NOMO-1 treated with DMSO at 0.1 percent for 48 hours (cell line): ENCODE measurements around the gene PUS3.
"Not testable (repeated sequence)": the region's sequence is repeated elsewhere in the genome, so short reads cannot be mapped to it uniquely, and the experiment has no call there.

ENCODE experiments used
- DNase-seq: peaks from one replicate; lab custom pipeline; 2025; ENCODE audit not compliant: unreplicated experiment; lab: John Stamatoyannopoulos, UW

The PUS3 gene

GRCh38 chr11:125922156-125922555 lies 19.1 kb upstream of the PUS3 start:
- no peak for DNase-seq

GRCh38 chr11:125921042-125921441 lies 18.0 kb upstream of the PUS3 start:
- DNase-seq: no peak

- DNase-seq: no peak
Observed at GRCh38 chr11:125918140-125918840, 15.3 kb upstream of the PUS3 start.

- no peak for DNase-seq
Observed at GRCh38 chr11:125916683-125917347, 13.8 kb upstream of the PUS3 start.

- DNase-seq: not testable (repeated sequence)
Observed at GRCh38 chr11:125914601-125915000, 11.6 kb upstream of the PUS3 start.

GRCh38 chr11:125910226-125910849 lies 7.3 kb upstream of the PUS3 start:
- no peak for DNase-seq

- no peak for DNase-seq
Observed at GRCh38 chr11:125904678-125905077, 1.7 kb upstream of the PUS3 start.

GRCh38 chr11:125903711-125904659 lies 979 bp upstream of the PUS3 start, which contains the start of gene DDX25:
TSS of gene DDX25 (plus strand) at chr11:125904508. CDS start at chr11:125904518, 10 bp downstream.
- no peak for DNase-seq

- no peak for DNase-seq
Observed at GRCh38 chr11:125902277-125902926, 604 bp downstream of the PUS3 start.

- no peak for DNase-seq
Observed at GRCh38 chr11:125901872-125902271, 1.1 kb downstream of the PUS3 start.

- DNase-seq: no peak
Observed at GRCh38 chr11:125892994-125893393, 10.0 kb downstream of the PUS3 start.

GRCh38 chr11:125892071-125892470 lies 10.9 kb downstream of the PUS3 start:
- DNase-seq: no peak

- no peak for DNase-seq
Observed at GRCh38 chr11:125890447-125891100, 12.4 kb downstream of the PUS3 start.

GRCh38 chr11:125887373-125888324 lies 15.4 kb downstream of the PUS3 start, which contains the start of gene HYLS1:
TSS of gene HYLS1 (plus strand) at chr11:125887668. CDS start at chr11:125899369, 11,701 bp downstream.
- DNase-seq: peak; percentile 95

GRCh38 chr11:125886997-125887372 lies 16.0 kb downstream of the PUS3 start:
- DNase-seq: peak; percentile 56

GRCh38 chr11:125883375-125883774 lies 19.6 kb downstream of the PUS3 start:
- no peak for DNase-seq

GRCh38 chr11:125881291-125881690 lies 21.7 kb downstream of the PUS3 start:
- DNase-seq: no peak

- DNase-seq: peak; percentile 49
Observed at GRCh38 chr11:125874556-125875124, 28.4 kb downstream of the PUS3 start.
